GM19372 (cell line): ENCODE measurements around the gene ETS1.

ENCODE experiments used
- ATAC-seq: cut with Tn5 transposase; IDR thresholded peaks from one replicate; pipeline ENCODE4 v1.9.1; 2021; ENCODE audit warnings: mild to moderate bottlenecking, low read depth, moderate library complexity; ENCODE audit not compliant: unreplicated experiment

The ETS1 gene

GRCh38 chr11:128522055-128522942 lies 65.1 kb downstream of the ETS1 start:
- peak; percentile 82 for ATAC-seq

GRCh38 chr11:128521682-128522054 lies 65.7 kb downstream of the ETS1 start:
- ATAC-seq = no peak

GRCh38 chr11:128520888-128521681 lies 66.3 kb downstream of the ETS1 start:
- ATAC-seq = no peak

GRCh38 chr11:128520206-128520887 lies 67.0 kb downstream of the ETS1 start:
- ATAC-seq = no peak

- no peak for ATAC-seq
Observed at GRCh38 chr11:128519338-128519737, 68.0 kb downstream of the ETS1 start.

GRCh38 chr11:128518493-128519207 lies 68.7 kb downstream of the ETS1 start:
- ATAC-seq = no peak

GRCh38 chr11:128517451-128518230 lies 69.7 kb downstream of the ETS1 start:
- no peak for ATAC-seq

GRCh38 chr11:128516886-128517285 lies 70.5 kb downstream of the ETS1 start:
- ATAC-seq = no peak

- no peak for ATAC-seq
Observed at GRCh38 chr11:128515826-128516778, 71.3 kb downstream of the ETS1 start.

- no peak for ATAC-seq
Observed at GRCh38 chr11:128515086-128515485, 72.3 kb downstream of the ETS1 start.

GRCh38 chr11:128513915-128514681 lies 73.3 kb downstream of the ETS1 start:
- no peak for ATAC-seq

- ATAC-seq = no peak
Observed at GRCh38 chr11:128512474-128512996, 74.8 kb downstream of the ETS1 start.

GRCh38 chr11:128511712-128512111 lies 75.6 kb downstream of the ETS1 start:
- ATAC-seq = no peak

GRCh38 chr11:128509621-128510389 lies 77.6 kb downstream of the ETS1 start:
- ATAC-seq = no peak

GRCh38 chr11:128508770-128509510 lies 78.4 kb downstream of the ETS1 start:
- ATAC-seq = no peak

GRCh38 chr11:128507936-128508335 lies 79.4 kb downstream of the ETS1 start:
- peak; percentile 36 for ATAC-seq
